HepG2 (cell line): ENCODE data around the gene LZTS2. TPM values are rescaled to one million over a fixed set of nuclear protein-coding genes. Genes with fewer than 3 reads are reported as not detected.

Source experiments
- AHDC1 ChIP-seq: sonication (generic); formaldehyde crosslinking; IDR thresholded peaks from 2 replicates; pipeline ENCODE4 v1.5.1; 2020; ENCODE audit warnings: mild to moderate bottlenecking, missing genetic modification reagents, borderline replicate concordance
- ARNT2 ChIP-seq: sonication (generic); formaldehyde crosslinking; IDR thresholded peaks from 2 replicates; pipeline ENCODE4 v1.8.0; 2022; ENCODE audit warnings: mild to moderate bottlenecking, low read depth, missing genetic modification reagents, moderate library complexity
- ELF4 ChIP-seq: sonication (generic); formaldehyde crosslinking; IDR thresholded peaks from 2 replicates; pipeline ENCODE4 v1.5.0; 2020; ENCODE audit warnings: missing genetic modification reagents, mild to moderate bottlenecking, moderate library complexity, borderline replicate concordance
- MLX ChIP-seq: IDR thresholded peaks from 2 replicates; pipeline ENCODE4 v1.6.1; 2016
- MXD4 ChIP-seq: IDR thresholded peaks from 2 replicates; pipeline ENCODE4 v1.6.1; 2016; ENCODE audit warnings: mild to moderate bottlenecking, missing biosample characterization, missing genetic modification reagents
- NAIF1 ChIP-seq: sonication (generic); formaldehyde crosslinking; IDR thresholded peaks from 2 replicates; pipeline ENCODE4 v1.5.0; 2020; ENCODE audit warnings: mild to moderate bottlenecking, missing genetic modification reagents, borderline replicate concordance
- NFATC3 ChIP-seq: sonication (generic); formaldehyde crosslinking; IDR thresholded peaks from 2 replicates; pipeline ENCODE4 v1.5.1; 2020; ENCODE audit warnings: mild to moderate bottlenecking, missing genetic modification reagents
- NR2C2 ChIP-seq: sonication (generic); formaldehyde crosslinking; IDR thresholded peaks from 2 replicates; pipeline ENCODE4 v1.4.0; 2020; ENCODE audit warnings: missing genetic modification reagents, mild to moderate bottlenecking, moderate library complexity, borderline replicate concordance
- NR3C1 ChIP-seq: sonication (generic); formaldehyde crosslinking; IDR thresholded peaks from 2 replicates; pipeline ENCODE4 v1.4.0; 2020; ENCODE audit warnings: missing genetic modification reagents
- PAX8 ChIP-seq: sonication (generic); formaldehyde crosslinking; IDR thresholded peaks from 2 replicates; pipeline ENCODE4 v1.8.0; 2022; ENCODE audit warnings: mild to moderate bottlenecking, missing genetic modification reagents, borderline replicate concordance
- SMARCE1 ChIP-seq: fragments of 450-650 bp; IDR thresholded peaks from 2 replicates; pipeline ENCODE4 v1.6.1; 2017; ENCODE audit warnings: borderline replicate concordance
- ZFP36L2 ChIP-seq: sonication (generic); formaldehyde crosslinking; IDR thresholded peaks from 2 replicates; pipeline ENCODE4 v1.4.0; 2020; ENCODE audit warnings: missing genetic modification reagents
- ZNF101 ChIP-seq: sonication (generic); formaldehyde crosslinking; IDR thresholded peaks from 2 replicates; pipeline ENCODE4 v1.4.0; 2020; ENCODE audit warnings: mild to moderate bottlenecking, low read depth, missing genetic modification reagents, borderline replicate concordance
- ZNF18 ChIP-seq: sonication (generic); formaldehyde crosslinking; IDR thresholded peaks from 2 replicates; pipeline ENCODE4 v1.8.0; 2022; ENCODE audit warnings: mild to moderate bottlenecking, missing genetic modification reagents; ENCODE audit not compliant: insufficient replicate concordance
- ZNF616 ChIP-seq: sonication (generic); formaldehyde crosslinking; IDR thresholded peaks from 2 replicates; pipeline ENCODE4 v1.5.0; 2020; ENCODE audit warnings: low read depth, mild to moderate bottlenecking, missing genetic modification reagents
- ZSCAN21 ChIP-seq: sonication (generic); formaldehyde crosslinking; IDR thresholded peaks from 2 replicates; pipeline ENCODE4 v1.8.0; 2022; ENCODE audit warnings: mild to moderate bottlenecking, missing genetic modification reagents, moderate library complexity, borderline replicate concordance
- ZSCAN31 ChIP-seq: sonication (generic); formaldehyde crosslinking; IDR thresholded peaks from 2 replicates; pipeline ENCODE4 v1.5.0; 2020; ENCODE audit warnings: low read depth, mild to moderate bottlenecking, missing genetic modification reagents
- ZZZ3 ChIP-seq: sonication (generic); formaldehyde crosslinking; IDR thresholded peaks from 2 replicates; pipeline ENCODE4 v1.4.0; 2020; ENCODE audit warnings: missing genetic modification reagents, mild to moderate bottlenecking, borderline replicate concordance
- polyA plus RNA-seq, 8 experiments: library from polyadenylated mRNA; depleted of rRNA in 3 of 8; stranded (reverse) in 7 of 8; unstranded in 1 of 8; fragments of >200 nt; fragmentation: Illumina TruSeq in 4 of 8; extraction: Trizol in 4 of 8; gene quantifications; 2 replicates each; pipeline versions ENCODE4 v1.2.1 to v1.2.3, GENCODE V29; 2011 to 2016; ENCODE audit warnings: low read depth in 4 of 8, missing spikeins in 1 of 8, mixed read lengths in 1 of 8; ENCODE audit not compliant: insufficient read depth in 1 of 8
- total RNA-seq, 5 experiments: library from RNA; depleted of rRNA; stranded (reverse); fragments of >200 nt; fragmentation: Illumina TruSeq; extraction: Trizol; gene quantifications; 2 replicates each; pipeline ENCODE4 v1.2.3, GENCODE V29; 2016; ENCODE audit warnings: low read depth in 1 of 5

The LZTS2 gene
- total and polyA plus RNA-seq, 2 of the 13 experiments (the other 11 are each of a cell fraction or from before 2014, with no cell fraction given) = 43.6 to 65.6 TPM

GRCh38 chr10:100996678-100997359 lies 2.8 kb upstream of the LZTS2 start (continued):
- TF ChIP-seq AHDC1 (no peak), MXD4 (CRISPR knock-in tag) (0 out of 2 replicates have a peak, but pooled peaks have one; percentile 5), ZNF18 (no peak), MLX (CRISPR knock-in tag) (peak; percentile 20; the same call in 1 of the 2 replicates), NAIF1 (peak; percentile 76; the same call in 1 of the 2 replicates), ZNF616 (CRISPR knock-in tag) (0 out of 2 replicates have a peak, but pooled peaks have one; percentile 44), PAX8 (CRISPR knock-in tag) (no peak), SMARCE1 (no peak), ZZZ3 (CRISPR knock-in tag) (no peak), NR3C1 (no peak), ZSCAN21 (CRISPR knock-in tag) (peak; percentile 63; the same call in 1 of the 2 replicates), ZFP36L2 (CRISPR knock-in tag) (no peak), NFATC3 (no peak), ELF4 (CRISPR knock-in tag) (0 out of 2 replicates have a peak, but pooled peaks have one; percentile 43), ZNF101 (0 out of 2 replicates have a peak, but pooled peaks have one; percentile 37), ARNT2 (CRISPR knock-in tag) (no peak), ZSCAN31 (0 out of 2 replicates have a peak, but pooled peaks have one; percentile 14), NR2C2 (CRISPR knock-in tag) (peak; percentile 52)
